Body of pancreas (tissue), 4 donors: ENCODE data around the gene IFNL3.

Source experiments
- POLR2A ChIP-seq, 3 donors: fragments of 450-650 bp; IDR thresholded peaks; one replicate each; pipeline ENCODE4 v1.6.1; 2016; ENCODE audit warnings: antibody characterized with exemption in 3 of 3, mild to moderate bottlenecking in 2 of 3
- TF ChIP-seq, protein P1 (sequence below), 7 experiments: fragments of 450-650 bp in 4 of 7; fragments of 200-600 bp in 3 of 7; sonication (generic) in 3 of 7; IDR thresholded peaks; one replicate each; pipeline ENCODE4 v1.5.1; 2016 to 2019; ENCODE audit warnings: antibody characterized with exemption in 7 of 7

DNA sequence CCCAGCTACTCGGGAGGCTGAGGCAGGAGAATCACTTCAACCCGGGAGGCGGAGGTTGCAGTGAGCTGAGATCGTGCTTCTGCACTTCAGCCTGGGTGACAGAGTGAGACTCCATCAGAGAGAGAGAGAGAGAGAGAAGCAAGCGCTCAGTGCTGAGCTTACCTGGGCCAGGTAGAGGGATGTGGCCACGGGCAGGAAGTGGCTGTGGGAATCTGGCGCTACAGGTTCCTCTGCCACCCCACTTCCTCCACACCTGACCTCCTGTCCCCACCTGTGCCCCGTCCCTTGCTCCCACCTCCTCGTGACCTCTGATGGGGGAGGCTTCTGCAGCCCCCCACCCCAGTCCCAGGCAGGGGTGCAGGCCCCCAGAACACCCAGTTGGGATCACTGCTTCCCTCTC lies 49.1 kb downstream of the IFNL3 start:
- TF ChIP-seq, protein P1, sequence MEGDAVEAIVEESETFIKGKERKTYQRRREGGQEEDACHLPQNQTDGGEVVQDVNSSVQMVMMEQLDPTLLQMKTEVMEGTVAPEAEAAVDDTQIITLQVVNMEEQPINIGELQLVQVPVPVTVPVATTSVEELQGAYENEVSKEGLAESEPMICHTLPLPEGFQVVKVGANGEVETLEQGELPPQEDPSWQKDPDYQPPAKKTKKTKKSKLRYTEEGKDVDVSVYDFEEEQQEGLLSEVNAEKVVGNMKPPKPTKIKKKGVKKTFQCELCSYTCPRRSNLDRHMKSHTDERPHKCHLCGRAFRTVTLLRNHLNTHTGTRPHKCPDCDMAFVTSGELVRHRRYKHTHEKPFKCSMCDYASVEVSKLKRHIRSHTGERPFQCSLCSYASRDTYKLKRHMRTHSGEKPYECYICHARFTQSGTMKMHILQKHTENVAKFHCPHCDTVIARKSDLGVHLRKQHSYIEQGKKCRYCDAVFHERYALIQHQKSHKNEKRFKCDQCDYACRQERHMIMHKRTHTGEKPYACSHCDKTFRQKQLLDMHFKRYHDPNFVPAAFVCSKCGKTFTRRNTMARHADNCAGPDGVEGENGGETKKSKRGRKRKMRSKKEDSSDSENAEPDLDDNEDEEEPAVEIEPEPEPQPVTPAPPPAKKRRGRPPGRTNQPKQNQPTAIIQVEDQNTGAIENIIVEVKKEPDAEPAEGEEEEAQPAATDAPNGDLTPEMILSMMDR (IDR thresholded peaks at IDR 0.05) = no peak
- TF ChIP-seq POLR2A (IDR thresholded peaks at IDR 0.05) = no peak
